Measurements from ENCODE around the gene KCNQ1.
A peak's percentile ranks its signal among the peaks of the same experiment; 100 is the strongest.

Gene KCNQ1

GRCh38 chr11:2870969-2871680, 426.3 kb downstream of the KCNQ1 start:
- no peak for DNase-seq (ENCODE audit: low read depth in 2 of 2, low spot score in 1 of 2)

- DNase-seq (ENCODE audit: low read depth in 2 of 2, low spot score in 1 of 2) = no peak
Observed at GRCh38 chr11:2874963-2875362, 430.2 kb downstream of the KCNQ1 start.

GRCh38 chr11:2877474-2877873, 432.7 kb downstream of the KCNQ1 start:
- no peak for DNase-seq (ENCODE audit: low read depth in 2 of 2, low spot score in 1 of 2)

GRCh38 chr11:2878782-2879181, 434.0 kb downstream of the KCNQ1 start:
- no peak for DNase-seq (ENCODE audit: low read depth in 2 of 2, low spot score in 1 of 2)

DNA sequence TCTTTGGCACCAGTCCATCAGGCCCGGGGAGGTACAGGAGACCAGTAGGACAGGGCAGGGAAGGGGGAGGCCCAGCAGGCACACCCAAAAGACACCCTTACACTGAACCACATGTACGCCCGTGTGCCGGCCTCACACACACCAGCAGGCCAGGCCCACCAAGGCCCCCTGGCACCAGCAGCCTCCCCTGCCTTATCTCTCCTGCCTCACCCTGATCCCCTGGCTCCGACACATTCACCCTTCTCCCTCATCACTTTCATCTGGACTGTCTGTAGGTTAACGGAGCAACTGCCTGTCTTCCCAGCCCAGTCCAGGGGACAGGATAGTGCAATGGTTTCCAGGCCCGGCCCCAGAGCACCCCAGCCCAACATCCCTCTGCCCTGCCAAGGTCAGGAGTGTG, 435.8 kb downstream of the KCNQ1 start:
- no peak for DNase-seq (ENCODE audit: low read depth in 2 of 2, low spot score in 1 of 2)

DNA sequence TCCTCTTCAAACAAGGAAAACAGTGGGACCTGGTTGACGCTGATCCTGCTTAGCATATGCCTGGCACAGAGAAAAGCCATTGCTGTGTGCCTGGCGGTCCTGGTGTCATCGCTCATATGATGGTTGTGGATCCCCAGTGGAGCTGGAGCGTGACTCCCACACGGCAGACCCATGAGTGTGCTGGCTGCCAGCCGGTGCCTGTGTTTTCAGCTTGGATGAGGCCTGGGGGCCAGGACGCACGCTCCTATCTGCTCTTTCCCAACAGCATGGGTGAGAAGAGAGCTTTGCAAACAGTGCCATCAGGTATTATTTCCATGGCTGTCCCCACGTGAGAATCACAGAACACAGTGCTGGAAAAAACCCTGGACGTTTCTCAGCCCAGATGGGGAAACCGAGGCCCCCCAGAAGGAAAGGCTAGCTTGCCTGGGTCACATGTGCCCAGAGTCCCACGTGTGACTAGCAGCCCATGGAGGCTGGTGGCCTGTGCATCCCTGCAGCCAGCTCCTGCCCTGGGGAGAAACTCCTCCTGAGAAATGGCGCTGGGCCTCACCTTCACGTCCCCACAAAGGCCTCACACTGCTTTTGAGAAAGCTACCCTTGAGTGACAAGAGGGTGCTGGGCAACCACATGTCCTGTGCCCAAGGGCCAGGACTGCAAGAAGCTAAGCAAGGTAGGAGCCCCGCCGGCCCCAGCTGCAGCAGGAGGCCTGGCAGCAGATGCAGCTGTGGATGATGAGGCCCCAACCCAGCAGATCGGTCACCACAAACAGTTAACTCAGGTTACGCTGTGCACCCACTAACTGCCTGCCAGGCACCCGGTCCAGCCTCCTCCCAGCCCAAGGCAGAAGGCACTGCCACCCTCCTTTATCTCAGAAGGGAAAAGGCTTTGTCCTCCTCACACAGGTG, 436.5 kb downstream of the KCNQ1 start:
- DNase-seq (ENCODE audit: low read depth in 2 of 2, low spot score in 1 of 2) = no peak

- no peak for DNase-seq (ENCODE audit: low read depth in 2 of 2, low spot score in 1 of 2)
Observed at GRCh38 chr11:2881981-2882375, 437.2 kb downstream of the KCNQ1 start.

GRCh38 chr11:2882396-2883110, 437.7 kb downstream of the KCNQ1 start:
- DNase-seq (ENCODE audit: low read depth in 2 of 2, low spot score in 1 of 2) = no peak

- no peak for DNase-seq (ENCODE audit: low read depth in 2 of 2, low spot score in 1 of 2)
Observed at GRCh38 chr11:2883640-2883978, 438.8 kb downstream of the KCNQ1 start.

DNA sequence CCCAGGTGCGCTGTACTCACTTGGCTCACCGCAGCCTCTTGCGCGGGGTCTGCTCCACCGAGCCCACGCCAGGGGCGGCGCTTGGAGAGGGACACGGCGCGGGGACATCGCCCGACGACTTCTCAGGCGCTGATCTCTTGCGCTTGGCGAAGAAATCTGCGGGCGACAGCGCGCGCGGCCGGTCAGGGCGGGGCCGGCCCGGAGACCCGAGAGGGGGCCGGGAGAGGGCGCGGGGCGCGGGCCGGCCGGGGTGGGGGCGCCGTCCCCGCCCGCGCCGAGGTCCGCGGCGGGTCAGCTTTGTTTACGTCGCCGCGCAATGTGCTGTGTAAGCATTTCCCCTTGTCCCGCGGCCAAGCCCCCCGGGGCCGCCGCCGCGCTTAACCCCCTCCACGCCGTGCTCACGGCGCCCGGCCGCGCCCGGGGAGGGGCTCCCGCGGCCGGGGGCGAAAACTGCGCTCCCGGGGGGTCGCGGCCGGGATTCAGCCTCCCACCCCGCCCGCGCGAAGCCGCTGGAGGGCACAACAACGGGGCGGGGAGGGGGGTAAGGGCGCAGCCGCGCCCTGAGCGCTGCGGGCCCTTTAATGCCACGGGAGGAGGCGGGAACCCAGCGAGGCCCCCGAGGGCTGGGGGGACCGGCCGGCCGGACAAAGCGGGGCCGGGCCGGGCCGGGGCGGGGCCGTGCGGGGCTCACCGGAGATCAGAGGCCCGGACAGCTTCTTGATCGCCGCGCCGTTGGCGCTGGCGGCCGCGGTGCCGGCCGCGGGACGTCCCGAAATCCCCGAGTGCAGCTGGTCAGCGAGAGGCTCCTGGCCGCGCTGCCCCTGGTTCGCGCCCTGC, 439.4 kb downstream of the KCNQ1 start:
- no peak for DNase-seq (ENCODE audit: low read depth in 2 of 2, low spot score in 1 of 2)

GRCh38 chr11:2885017-2885677, 440.3 kb downstream of the KCNQ1 start:
- DNase-seq (ENCODE audit: low read depth in 2 of 2, low spot score in 1 of 2) = no peak

DNA sequence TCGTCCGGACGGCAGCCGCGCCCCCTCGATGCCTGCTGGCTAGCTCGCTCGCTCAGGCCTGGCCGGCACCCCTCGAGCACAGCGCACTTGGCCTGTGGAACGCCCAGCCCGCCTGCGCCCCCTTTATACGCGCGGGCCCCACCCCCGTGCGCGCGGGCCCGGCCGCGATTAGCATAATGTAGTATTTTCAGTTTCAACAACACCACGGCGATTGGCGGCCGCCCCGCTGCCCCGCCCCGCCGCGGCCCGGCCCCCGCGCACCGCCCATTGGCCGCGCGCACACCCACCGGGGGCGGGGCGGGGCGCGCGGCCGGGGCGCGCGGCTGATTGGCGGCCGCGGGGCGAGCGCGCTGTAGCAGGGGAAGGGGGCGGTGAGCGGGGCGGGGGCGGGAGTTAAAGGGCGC, 440.9 kb downstream of the KCNQ1 start, which contains the start of gene CDKN1C:
CDKN1C (minus strand) TSS at position 98 of the 404 bp plus-strand sequence. CDS start 319 bp downstream, outside the sequence.
- DNase-seq (ENCODE audit: low read depth in 2 of 2, low spot score in 1 of 2) = peak; percentile 49 to 72

DNA sequence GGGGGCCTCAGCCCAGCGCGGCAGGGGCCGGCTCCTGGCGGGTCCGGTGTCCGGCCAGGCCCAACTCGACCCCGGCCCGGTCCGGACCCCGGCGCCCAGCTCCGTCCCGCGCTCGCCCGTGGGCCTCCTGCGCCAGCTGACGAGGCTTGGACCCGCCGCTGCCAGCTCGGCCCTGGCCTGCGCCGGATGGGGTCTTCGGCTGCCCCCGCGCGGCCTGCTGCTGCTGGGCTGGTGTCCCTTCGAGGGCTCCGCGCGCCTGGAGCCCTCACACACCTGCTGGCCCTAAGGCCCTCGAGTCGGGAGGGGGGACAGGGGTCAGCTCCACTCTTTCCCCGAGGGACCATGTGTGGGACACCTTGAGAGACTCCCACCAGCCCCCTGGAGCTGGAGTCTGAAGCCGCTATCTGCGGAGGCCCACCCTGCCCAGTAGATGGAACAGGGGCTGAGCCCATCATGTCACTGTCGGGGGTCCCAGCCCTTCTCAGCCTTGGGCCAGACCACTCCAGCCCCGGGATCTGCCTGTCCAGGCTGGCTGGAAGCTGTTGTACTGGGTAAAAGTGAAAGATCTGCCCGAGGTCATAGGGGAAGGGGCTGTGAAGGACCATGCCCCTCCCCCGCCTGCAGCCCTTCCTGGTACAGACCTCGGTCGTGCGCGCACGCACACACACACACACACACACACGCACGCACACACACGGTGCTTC, 441.5 kb downstream of the KCNQ1 start:
- DNase-seq (ENCODE audit: low read depth in 2 of 2, low spot score in 1 of 2) = no peak

DNA sequence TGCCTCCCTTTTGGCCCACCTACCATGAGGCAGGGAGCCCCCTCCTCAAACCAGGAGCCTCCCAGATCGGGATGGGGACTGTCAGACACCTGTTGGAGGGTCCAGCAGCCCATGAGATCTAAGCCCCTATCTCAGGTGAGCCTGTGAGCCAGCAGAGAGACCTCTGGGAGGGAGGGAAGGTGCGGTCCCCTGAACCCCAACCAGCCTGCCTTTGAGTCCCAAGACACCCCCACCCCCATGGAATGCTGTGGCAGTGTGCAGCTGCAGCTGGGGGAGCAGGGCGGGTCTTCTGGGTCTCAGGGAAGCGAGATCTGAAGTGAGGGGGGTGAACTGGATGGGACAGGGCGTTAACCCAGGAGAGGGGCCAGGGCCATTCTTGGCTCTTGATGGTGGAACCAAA, 442.1 kb downstream of the KCNQ1 start:
- no peak for DNase-seq (ENCODE audit: low read depth in 2 of 2, low spot score in 1 of 2)

- DNase-seq (ENCODE audit: low read depth in 2 of 2, low spot score in 1 of 2) = no peak
Observed at GRCh38 chr11:2887515-2888195, 442.8 kb downstream of the KCNQ1 start.

- peak; percentile 69 to 85 for DNase-seq (ENCODE audit: low read depth in 2 of 2, low spot score in 1 of 2)
Observed at GRCh38 chr11:2888266-2888968, 443.6 kb downstream of the KCNQ1 start.

DNA sequence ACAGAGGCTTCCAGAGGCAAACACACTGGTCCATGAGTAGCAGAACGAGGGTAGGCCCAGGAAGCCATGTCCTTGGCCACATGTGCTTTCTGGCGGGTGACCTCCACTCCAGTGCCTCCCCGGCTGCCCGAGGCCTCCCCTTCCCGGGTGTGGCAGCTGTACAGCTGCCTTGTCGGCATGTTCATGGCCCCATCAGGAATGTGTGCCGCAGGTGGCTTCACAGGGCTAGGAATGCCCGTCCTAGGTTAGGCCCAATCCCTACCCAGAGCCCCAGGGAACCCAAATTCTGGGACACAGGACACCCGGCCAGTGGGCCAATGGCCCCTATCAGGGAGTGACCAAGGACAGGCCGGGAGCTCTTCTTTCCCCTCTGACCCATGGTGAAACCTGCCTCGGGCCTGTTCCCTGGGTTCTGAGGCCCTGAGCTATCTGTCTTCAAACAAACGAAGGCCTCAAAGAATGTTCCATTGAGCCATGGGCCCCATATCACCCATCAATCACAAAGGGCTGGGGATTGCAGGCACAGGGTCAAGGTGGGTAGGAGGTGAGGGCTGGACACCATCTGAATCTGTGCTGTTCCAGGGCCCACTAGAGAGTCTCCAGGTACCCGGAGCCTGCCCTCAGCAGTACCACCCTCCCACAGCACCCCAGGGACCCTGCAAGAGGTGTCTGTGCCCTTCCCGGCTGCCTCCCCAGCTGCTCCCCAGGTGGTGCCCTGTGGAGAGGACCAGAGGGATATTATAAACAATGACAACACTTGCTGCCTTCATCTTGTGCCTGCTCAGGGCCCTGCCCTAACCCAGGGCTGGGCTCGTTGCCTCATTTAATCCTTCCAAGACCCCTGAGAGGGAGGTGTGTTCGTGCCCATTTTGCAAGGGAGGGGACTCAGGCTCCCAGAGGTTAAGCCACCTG, 444.8 kb downstream of the KCNQ1 start:
- no peak for DNase-seq (ENCODE audit: low read depth in 2 of 2, low spot score in 1 of 2)

Data from stimulated activated CD8-positive, alpha-beta memory T cell treated with anti-CD3 and anti-CD28 coated beads, Interleukin-4, amount 100 ng/mL, for 4 hours (primary cell).